NCI-H510A treated with DMSO at 0.1 percent for 48 hours (cell line): ENCODE data around the gene SOHLH2.

Experiments
- DNase-seq: peaks from one replicate; lab custom pipeline; 2025; lab: John Stamatoyannopoulos, UW

Gene SOHLH2

GRCh38 chr13:36183901-36184300 lies 30.5 kb downstream of the SOHLH2 start:
- DNase-seq: no peak

GRCh38 chr13:36175621-36176020 lies 38.7 kb downstream of the SOHLH2 start:
- DNase-seq: no peak

GRCh38 chr13:36174923-36175322 lies 39.4 kb downstream of the SOHLH2 start:
- no peak for DNase-seq

GRCh38 chr13:36173571-36174322 lies 40.6 kb downstream of the SOHLH2 start:
- DNase-seq: no peak

GRCh38 chr13:36166046-36166445 lies 48.3 kb downstream of the SOHLH2 start:
- no peak for DNase-seq

- DNase-seq: peak; percentile 82
These were observed 50.5 kb downstream of the SOHLH2 start for GRCh38 chr13:36163809-36164308.

- DNase-seq: no peak
These were observed 51.1 kb downstream of the SOHLH2 start for GRCh38 chr13:36163286-36163685.

- DNase-seq: no peak
These were observed 54.1 kb downstream of the SOHLH2 start for GRCh38 chr13:36160297-36160696.

GRCh38 chr13:36158611-36159010 lies 55.7 kb downstream of the SOHLH2 start:
- no peak for DNase-seq

- peak; percentile 44 for DNase-seq
These were observed 56.9 kb downstream of the SOHLH2 start for GRCh38 chr13:36157480-36157879.

- DNase-seq: no peak
These were observed 59.6 kb downstream of the SOHLH2 start for GRCh38 chr13:36154567-36155291.

- DNase-seq: no peak
These were observed 62.8 kb downstream of the SOHLH2 start for GRCh38 chr13:36151591-36151990.

GRCh38 chr13:36148446-36148845 lies 65.9 kb downstream of the SOHLH2 start:
- DNase-seq: peak; percentile 9

- DNase-seq: no peak
These were observed 67.0 kb downstream of the SOHLH2 start for GRCh38 chr13:36147330-36147729.

- no peak for DNase-seq
These were observed 67.7 kb downstream of the SOHLH2 start for GRCh38 chr13:36146511-36147269.

GRCh38 chr13:36143738-36144137 lies 70.6 kb downstream of the SOHLH2 start:
- DNase-seq: no peak

GRCh38 chr13:36142735-36143134 lies 71.6 kb downstream of the SOHLH2 start:
- no peak for DNase-seq

GRCh38 chr13:36135876-36136275 lies 78.5 kb downstream of the SOHLH2 start:
- DNase-seq: no peak

- no peak for DNase-seq
These were observed 79.7 kb downstream of the SOHLH2 start for GRCh38 chr13:36134632-36135031.

- DNase-seq: peak; percentile 9
These were observed 80.3 kb downstream of the SOHLH2 start for GRCh38 chr13:36133950-36134626.

GRCh38 chr13:36132376-36132775 lies 82.0 kb downstream of the SOHLH2 start:
- no peak for DNase-seq

- DNase-seq: no peak
These were observed 82.4 kb downstream of the SOHLH2 start for GRCh38 chr13:36131931-36132297.
